Islet precursor cell (in vitro differentiated cells): Measurements from ENCODE around the gene ACYP2.

Source experiments
- DNase-seq: peaks from one replicate; pipeline ENCODE4 v3.0.0-alpha.2; 2018

ACYP2 gene

GRCh38 chr2:54330926-54331835 lies 215.8 kb downstream of the ACYP2 start:
- DNase-seq: no peak

DNA sequence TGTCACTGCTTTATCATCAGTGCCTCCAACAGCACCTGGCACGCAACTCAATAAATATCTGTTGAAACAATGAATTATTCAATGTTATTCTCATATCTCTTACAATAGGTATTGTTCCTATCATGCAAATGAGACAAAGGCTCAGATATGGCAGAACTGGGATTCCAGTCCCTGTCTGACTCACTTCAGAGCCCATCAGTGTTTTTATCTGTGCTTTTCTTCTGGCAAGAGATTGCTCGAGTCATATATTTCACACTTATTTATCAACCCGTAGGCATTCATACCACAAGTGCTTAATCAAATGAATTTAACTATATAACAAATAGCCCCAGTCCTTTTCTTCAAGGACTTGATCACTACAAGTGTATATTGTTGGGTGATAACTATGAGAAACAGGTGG lies 217.0 kb downstream of the ACYP2 start:
- no peak for DNase-seq

DNA sequence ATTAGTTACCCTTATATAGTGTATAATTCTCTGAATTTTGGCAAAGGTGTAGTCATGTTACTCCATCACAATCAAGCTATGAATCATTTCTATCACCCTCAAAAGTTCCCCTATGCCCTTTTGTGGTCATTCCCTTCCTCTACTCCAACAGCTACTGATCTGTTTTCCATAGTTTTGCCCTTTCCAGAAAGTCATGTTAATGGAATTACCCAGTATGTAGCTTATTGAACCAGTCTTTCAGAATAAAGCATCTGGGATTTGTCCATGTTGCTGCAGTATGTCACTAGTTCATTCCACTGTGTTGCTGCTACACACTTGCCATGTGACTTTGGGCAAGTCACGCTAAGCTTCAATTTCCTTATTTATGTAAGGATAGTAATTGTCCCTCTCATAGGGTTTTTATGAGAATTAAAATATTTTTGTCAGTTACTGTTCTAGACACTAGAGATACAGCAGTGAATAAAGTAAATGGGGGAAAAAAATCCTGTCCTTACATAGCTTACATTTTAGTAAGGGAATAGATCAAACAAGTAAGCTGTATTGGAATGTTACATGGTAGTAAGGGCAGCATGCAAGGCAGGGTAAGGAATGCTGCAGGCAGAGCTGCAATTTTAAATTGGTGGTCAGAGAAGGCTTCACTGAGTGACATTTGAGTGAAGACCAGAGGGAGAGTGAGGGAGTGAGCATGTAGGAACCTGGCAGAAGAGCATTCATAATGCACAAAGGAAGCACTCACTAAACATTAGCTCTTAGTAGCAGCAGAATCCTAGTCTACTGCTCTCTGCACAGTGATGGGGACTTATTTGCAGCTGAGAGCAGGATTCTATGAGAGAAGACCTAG lies 220.9 kb downstream of the ACYP2 start:
- peak; percentile 56 for DNase-seq

- DNase-seq: no peak
Measured at GRCh38 chr2:54336977-54337255, 221.5 kb downstream of the ACYP2 start.

GRCh38 chr2:54341656-54342055 lies 226.2 kb downstream of the ACYP2 start:
- no peak for DNase-seq

DNA sequence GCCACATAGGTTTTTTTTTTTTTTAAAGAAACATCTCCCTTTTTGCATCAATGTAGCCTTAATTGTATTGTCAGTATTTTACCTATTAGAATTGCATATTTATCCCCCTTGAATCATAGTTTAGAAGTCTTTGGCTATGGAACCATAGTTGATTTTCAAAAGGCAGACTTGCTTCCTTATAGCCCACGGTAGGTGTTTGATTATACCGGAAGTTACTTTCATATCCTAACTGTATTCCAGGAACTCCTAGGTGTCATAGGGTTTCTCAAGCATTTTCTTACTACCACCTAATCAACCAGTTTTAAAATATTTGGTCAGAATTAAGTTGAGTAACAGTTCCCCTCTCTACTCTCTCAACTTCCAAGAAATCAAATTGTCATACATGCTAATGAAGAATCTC lies 227.2 kb downstream of the ACYP2 start:
- DNase-seq: no peak

DNA sequence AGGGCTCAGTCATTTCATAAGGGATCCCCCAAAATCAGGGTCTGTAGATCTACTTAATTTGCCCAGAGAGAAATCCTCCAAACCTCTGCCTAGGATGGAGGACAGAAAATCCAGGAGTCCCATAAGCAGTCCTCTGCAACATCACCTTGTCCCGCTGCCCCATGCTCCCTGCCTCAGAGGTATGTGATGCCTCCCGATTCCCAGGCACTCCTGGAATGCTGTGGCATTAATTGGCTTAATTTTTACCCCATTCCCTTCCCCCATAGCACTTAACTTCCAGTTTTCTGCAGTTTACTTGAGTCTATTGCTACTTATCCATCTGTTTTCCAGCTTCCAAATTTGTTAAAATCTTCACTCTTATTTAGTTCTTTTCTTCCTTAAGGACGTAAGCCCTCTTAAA lies 232.2 kb downstream of the ACYP2 start:
- DNase-seq: no peak

DNA sequence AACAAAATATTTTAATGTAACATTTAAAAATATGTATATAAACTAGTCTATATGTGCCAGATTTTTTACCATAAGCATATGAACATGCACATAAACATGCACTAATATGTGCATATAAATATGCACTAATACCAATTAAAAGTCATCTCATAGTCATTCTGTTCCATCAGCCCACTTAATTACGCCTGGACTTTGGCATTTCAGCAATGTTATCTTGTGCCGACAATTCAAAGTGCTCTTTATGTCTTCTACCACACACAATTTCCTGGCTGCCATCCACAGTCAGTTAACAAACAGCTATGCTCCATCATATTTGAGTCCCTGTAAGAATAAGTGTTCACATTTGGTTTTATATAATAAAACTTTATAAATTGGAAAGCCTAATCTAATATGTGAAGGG lies 233.2 kb downstream of the ACYP2 start:
- DNase-seq: no peak

DNA sequence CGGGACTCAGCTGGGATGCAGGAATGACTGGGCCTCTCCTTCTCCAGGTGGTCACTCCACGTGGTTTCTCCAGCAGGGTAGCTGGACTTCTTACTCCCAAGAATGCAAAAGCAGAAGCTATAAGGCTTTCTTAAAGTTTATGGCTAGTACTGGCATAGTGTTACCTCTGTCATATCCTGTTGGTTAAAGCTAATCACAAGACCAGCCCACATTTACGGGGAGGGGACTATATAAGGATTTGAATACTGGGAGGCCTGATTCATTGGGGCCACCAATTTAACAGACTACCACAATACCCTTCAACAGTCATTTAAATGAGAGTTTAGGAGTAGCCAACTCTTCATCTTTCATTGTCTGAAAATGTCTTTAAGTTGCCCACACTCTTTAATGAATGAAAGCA lies 235.0 kb downstream of the ACYP2 start:
- DNase-seq: no peak

DNA sequence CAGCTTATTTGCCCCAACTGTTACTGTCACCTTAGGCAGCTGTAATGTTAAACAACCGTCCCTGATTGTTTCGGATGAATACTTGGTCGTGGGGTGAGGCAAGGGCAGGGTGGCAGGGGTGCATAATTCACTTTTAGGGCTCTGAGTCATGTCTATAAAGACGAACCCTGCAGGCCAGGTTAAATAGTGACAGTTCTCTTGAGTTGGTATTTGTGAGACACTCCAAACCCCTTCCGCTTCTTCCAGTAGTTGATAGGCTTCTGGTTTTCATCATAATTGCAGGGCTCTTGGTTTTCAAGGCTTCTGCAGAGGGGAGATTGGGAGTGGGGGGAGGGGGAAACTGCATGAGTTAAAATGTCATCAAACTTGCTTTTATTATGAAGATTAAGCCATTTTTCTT lies 237.8 kb downstream of the ACYP2 start:
- peak; percentile 82 for DNase-seq
